Stimulated activated naive CD8-positive, alpha-beta T cell treated with anti-CD3 and anti-CD28 coated beads, Interleukin-15, Interleukin-2, amounts not matched to agents 100 ng/mL and 50 ng/mL, for 24 hours (primary cell): ENCODE results near the gene MBOAT2.

Experiments
- H3K27ac Mint-ChIP-seq: one replicate; pipeline ENCODE4 v1.8.0; 2021; ENCODE audit warnings: mild to moderate bottlenecking, mixed read lengths
- H3K27me3 Mint-ChIP-seq: one replicate; pipeline ENCODE4 v1.8.0; 2021; ENCODE audit warnings: mixed read lengths
- H3K36me3 Mint-ChIP-seq: one replicate; pipeline ENCODE4 v1.8.0; 2021; ENCODE audit warnings: low read depth, mixed read lengths
- H3K4me1 Mint-ChIP-seq: one replicate; pipeline ENCODE4 v1.8.0; 2021; ENCODE audit warnings: low read depth, mixed read lengths
- H3K4me3 Mint-ChIP-seq: one replicate; pipeline ENCODE4 v1.8.0; 2021; ENCODE audit warnings: mild to moderate bottlenecking, mixed read lengths
- H3K9me3 Mint-ChIP-seq: one replicate; pipeline ENCODE4 v1.8.0; 2021; ENCODE audit warnings: mixed read lengths

The MBOAT2 gene

GRCh38 chr2:8893978-8894820 is 109.3 kb downstream of the MBOAT2 start:
- H3K4me3 Mint-ChIP-seq, result no peak overlapping the region
- no peaks in the 10 kb centered on the region for H3K27me3 Mint-ChIP-seq
- peaks cover 4% of the 10 kb centered on the region for H3K9me3 Mint-ChIP-seq

GRCh38 chr2:8893474-8893873 is 110.0 kb downstream of the MBOAT2 start:
- Mint-ChIP-seq H3K4me3 (no peak overlapping the region), H3K27ac (no peak overlapping the region), H3K36me3 (no peaks in the 10 kb centered on the region), H3K9me3 (peaks cover 4% of the 10 kb centered on the region), H3K27me3 (no peaks in the 10 kb centered on the region), H3K4me1 (no peaks in the 10 kb centered on the region)

More at GRCh38 chr2:8893978-8894820, 109.3 kb downstream of the MBOAT2 start:
- Mint-ChIP-seq H3K36me3 (no peaks in the 10 kb centered on the region), H3K4me1 (no peaks in the 10 kb centered on the region), H3K27ac (no peak overlapping the region)

GRCh38 chr2:8892111-8892510 is 111.4 kb downstream of the MBOAT2 start:
- Mint-ChIP-seq H3K4me1 (no peaks in the 10 kb centered on the region), H3K4me3 (no peak overlapping the region), H3K27me3 (no peaks in the 10 kb centered on the region), H3K36me3 (no peaks in the 10 kb centered on the region), H3K9me3 (peaks cover 4% of the 10 kb centered on the region), H3K27ac (no peak overlapping the region)

GRCh38 chr2:8889978-8890377 is 113.5 kb downstream of the MBOAT2 start:
- Mint-ChIP-seq H3K27ac (no peak overlapping the region), H3K27me3 (no peaks in the 10 kb centered on the region)

GRCh38 chr2:8888963-8889362 is 114.5 kb downstream of the MBOAT2 start:
- Mint-ChIP-seq H3K27ac (no peak overlapping the region), H3K36me3 (no peaks in the 10 kb centered on the region), H3K27me3 (no peaks in the 10 kb centered on the region), H3K4me1 (no peaks in the 10 kb centered on the region), H3K9me3 (no peaks in the 10 kb centered on the region), H3K4me3 (no peak overlapping the region)

More at GRCh38 chr2:8889978-8890377, 113.5 kb downstream of the MBOAT2 start:
- Mint-ChIP-seq H3K36me3 (no peaks in the 10 kb centered on the region), H3K9me3 (no peaks in the 10 kb centered on the region), H3K4me1 (no peaks in the 10 kb centered on the region), H3K4me3 (no peak overlapping the region)

GRCh38 chr2:8886876-8887275 is 116.6 kb downstream of the MBOAT2 start:
- no peak overlapping the region for H3K27ac Mint-ChIP-seq
- H3K36me3 Mint-ChIP-seq, result no peaks in the 10 kb centered on the region
- H3K9me3 Mint-ChIP-seq, result no peaks in the 10 kb centered on the region
- H3K4me3 Mint-ChIP-seq, result no peak overlapping the region
- no peaks in the 10 kb centered on the region for H3K27me3 Mint-ChIP-seq
- H3K4me1 Mint-ChIP-seq, result no peaks in the 10 kb centered on the region

- Mint-ChIP-seq H3K9me3 (no peaks in the 10 kb centered on the region), H3K27me3 (no peaks in the 10 kb centered on the region), H3K27ac (no peak overlapping the region), H3K36me3 (no peaks in the 10 kb centered on the region), H3K4me3 (no peak overlapping the region), H3K4me1 (no peaks in the 10 kb centered on the region)
These were observed 117.3 kb downstream of the MBOAT2 start for GRCh38 chr2:8886202-8886518.

GRCh38 chr2:8885449-8886201 is 117.9 kb downstream of the MBOAT2 start:
- H3K9me3 Mint-ChIP-seq, result no peaks in the 10 kb centered on the region
- no peak overlapping the region for H3K4me3 Mint-ChIP-seq
- H3K27me3 Mint-ChIP-seq, result no peaks in the 10 kb centered on the region
- H3K4me1 Mint-ChIP-seq, result no peaks in the 10 kb centered on the region
- H3K27ac Mint-ChIP-seq, result no peak overlapping the region
- no peaks in the 10 kb centered on the region for H3K36me3 Mint-ChIP-seq

GRCh38 chr2:8884812-8885211 is 118.7 kb downstream of the MBOAT2 start:
- Mint-ChIP-seq H3K36me3 (no peaks in the 10 kb centered on the region), H3K9me3 (no peaks in the 10 kb centered on the region), H3K4me1 (no peaks in the 10 kb centered on the region), H3K27ac (no peak overlapping the region), H3K4me3 (no peak overlapping the region), H3K27me3 (no peaks in the 10 kb centered on the region)

GRCh38 chr2:8882094-8882493 is 121.4 kb downstream of the MBOAT2 start:
- Mint-ChIP-seq H3K27ac (no peak overlapping the region), H3K27me3 (no peaks in the 10 kb centered on the region), H3K36me3 (no peaks in the 10 kb centered on the region), H3K4me1 (no peaks in the 10 kb centered on the region), H3K4me3 (no peak overlapping the region), H3K9me3 (no peaks in the 10 kb centered on the region)

- H3K4me3 Mint-ChIP-seq, result no peak overlapping the region
- no peaks in the 10 kb centered on the region for H3K36me3 Mint-ChIP-seq
- no peaks in the 10 kb centered on the region for H3K27me3 Mint-ChIP-seq
- no peaks in the 10 kb centered on the region for H3K4me1 Mint-ChIP-seq
- no peaks in the 10 kb centered on the region for H3K9me3 Mint-ChIP-seq
- H3K27ac Mint-ChIP-seq, result no peak overlapping the region
These were observed 125.6 kb downstream of the MBOAT2 start for GRCh38 chr2:8877894-8878293.

GRCh38 chr2:8877332-8877731 is 126.2 kb downstream of the MBOAT2 start:
- Mint-ChIP-seq H3K9me3 (no peaks in the 10 kb centered on the region), H3K27me3 (no peaks in the 10 kb centered on the region), H3K36me3 (no peaks in the 10 kb centered on the region), H3K4me3 (no peak overlapping the region), H3K27ac (no peak overlapping the region), H3K4me1 (no peaks in the 10 kb centered on the region)

- Mint-ChIP-seq H3K27ac (no peak overlapping the region), H3K36me3 (no peaks in the 10 kb centered on the region), H3K4me3 (no peak overlapping the region), H3K4me1 (no peaks in the 10 kb centered on the region), H3K27me3 (no peaks in the 10 kb centered on the region), H3K9me3 (no peaks in the 10 kb centered on the region)
These were observed 126.9 kb downstream of the MBOAT2 start for GRCh38 chr2:8876628-8877027.

GRCh38 chr2:8872821-8873432 is 130.6 kb downstream of the MBOAT2 start:
- no peak overlapping the region for H3K4me3 Mint-ChIP-seq
- H3K36me3 Mint-ChIP-seq, result no peaks in the 10 kb centered on the region
- no peaks in the 10 kb centered on the region for H3K27me3 Mint-ChIP-seq
- no peaks in the 10 kb centered on the region for H3K9me3 Mint-ChIP-seq
- no peaks in the 10 kb centered on the region for H3K4me1 Mint-ChIP-seq
- no peak overlapping the region for H3K27ac Mint-ChIP-seq

GRCh38 chr2:8870441-8870840 is 133.0 kb downstream of the MBOAT2 start:
- no peak overlapping the region for H3K27ac Mint-ChIP-seq
- no peaks in the 10 kb centered on the region for H3K27me3 Mint-ChIP-seq
- no peaks in the 10 kb centered on the region for H3K9me3 Mint-ChIP-seq
- no peak overlapping the region for H3K4me3 Mint-ChIP-seq
- H3K4me1 Mint-ChIP-seq, result no peaks in the 10 kb centered on the region
- no peaks in the 10 kb centered on the region for H3K36me3 Mint-ChIP-seq
